NCI-H82 treated with DMSO at 0.1 percent for 48 hours (cell line): ENCODE data around the gene NELFCD.

ENCODE experiments used
- DNase-seq: peaks from one replicate; lab custom pipeline; 2025; ENCODE audit not compliant: unreplicated experiment; lab: John Stamatoyannopoulos, UW

Gene NELFCD

DNA sequence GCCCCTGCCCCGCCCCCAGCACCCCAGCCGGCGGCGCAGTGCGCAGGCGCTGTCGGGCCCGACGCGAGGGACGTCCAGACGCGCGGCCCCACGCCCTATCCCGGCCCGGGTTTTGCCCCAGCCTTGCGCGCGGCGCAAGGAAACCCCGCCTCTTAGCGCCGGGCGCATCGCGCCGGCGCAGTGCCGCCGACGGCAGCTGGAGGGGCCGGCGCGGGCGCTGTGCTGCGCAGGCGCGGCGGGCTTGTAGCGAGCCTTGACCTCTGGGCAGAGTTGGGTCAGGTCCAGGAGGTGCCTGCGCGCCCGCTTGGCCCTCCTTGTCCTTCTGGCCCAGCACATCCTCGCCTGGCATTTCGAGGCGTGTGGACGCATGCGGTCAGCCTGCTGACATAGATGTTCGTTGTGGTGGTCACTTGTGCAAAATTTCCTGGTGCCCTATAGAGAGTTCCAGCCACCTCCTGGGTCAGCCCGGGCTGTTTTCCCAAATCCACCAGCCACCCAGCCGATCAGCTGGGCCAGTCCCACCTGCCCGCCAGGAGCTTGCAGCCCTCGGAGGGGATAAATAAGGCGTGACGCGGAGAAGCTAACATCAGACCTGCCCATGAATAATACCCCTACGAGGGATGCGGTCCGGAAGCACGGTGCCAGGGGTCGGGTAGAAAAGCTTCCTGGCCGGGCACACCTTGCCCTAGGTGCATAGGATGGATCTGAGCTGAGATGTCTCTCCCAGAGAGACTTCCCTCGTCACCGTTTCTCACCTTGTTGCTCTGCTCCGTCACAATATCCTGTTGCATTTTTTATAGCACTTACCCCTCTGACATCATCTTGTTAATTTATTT is 62.0 kb downstream of the NELFCD start:
- peak; percentile 58 for DNase-seq

DNA sequence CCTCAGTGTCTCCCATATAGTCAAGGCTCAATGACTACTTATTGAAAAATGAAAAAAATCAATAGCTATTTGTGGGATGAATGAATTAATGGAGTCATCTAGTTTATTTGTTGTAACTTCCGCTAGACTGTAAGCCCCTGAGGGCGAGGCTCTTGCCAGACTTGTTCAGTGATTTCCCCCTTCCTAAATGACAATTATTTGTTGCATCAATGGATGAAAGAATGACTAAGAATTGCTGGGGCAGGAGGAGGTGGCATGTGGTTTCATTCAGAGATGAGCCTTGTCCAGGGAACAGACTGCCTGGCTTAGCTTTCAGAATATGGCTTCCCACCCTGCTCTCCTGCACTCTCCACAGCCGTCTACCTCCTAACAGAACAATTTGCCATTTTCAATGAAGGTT is 62.6 kb downstream of the NELFCD start:
- DNase-seq: no peak

DNA sequence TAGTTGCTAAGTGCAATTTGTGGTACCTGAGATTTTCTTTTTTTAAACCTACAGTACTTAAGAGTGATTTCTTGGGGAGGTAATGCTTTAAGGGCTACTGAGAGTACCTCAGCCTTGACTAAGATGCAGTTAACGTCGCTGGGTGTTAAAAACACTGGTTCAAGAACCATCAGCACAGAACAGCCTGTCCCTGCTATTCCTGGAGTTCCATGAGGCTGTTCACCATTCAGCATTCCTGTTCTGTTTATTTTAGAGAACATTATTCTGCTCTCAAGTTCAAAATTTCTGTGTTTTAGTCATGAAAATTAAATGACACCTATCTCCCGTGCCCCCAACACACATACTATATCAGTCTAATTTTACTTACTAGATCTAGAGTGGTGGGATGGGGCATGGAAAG is 63.2 kb downstream of the NELFCD start:
- DNase-seq: no peak
